CD4-positive, alpha-beta T cell treated with Interleukin-4 for 1 hour (primary cell): Measurements from ENCODE around the gene ITGB1.

Source experiments
- DNase-seq, 2 donors: peaks; one replicate each; pipeline ENCODE4 v3.0.0-alpha.2; 2020 to 2022

Gene ITGB1

DNA sequence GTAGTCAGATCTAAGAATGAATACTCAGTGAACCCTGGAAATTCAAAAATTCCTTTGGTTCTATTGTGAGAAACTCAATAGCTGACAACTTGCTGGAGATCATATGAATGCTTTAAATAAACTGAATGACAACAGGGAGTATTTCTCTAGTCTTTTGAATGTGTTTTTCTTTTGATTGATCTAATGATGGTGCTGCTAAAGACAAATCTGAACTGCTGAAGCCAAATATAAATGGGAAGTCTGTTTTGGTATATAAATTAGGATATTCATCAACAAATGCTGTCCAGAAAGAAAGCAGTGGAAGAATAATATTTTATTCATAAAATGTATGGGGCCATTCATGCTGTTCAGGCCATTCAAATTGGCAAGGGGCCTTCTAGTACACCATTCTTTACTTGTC is 79.4 kb downstream of the ITGB1 start:
- no peak for DNase-seq

- no peak for DNase-seq
These were observed 80.1 kb downstream of the ITGB1 start for GRCh38 chr10:32877915-32878314.

DNA sequence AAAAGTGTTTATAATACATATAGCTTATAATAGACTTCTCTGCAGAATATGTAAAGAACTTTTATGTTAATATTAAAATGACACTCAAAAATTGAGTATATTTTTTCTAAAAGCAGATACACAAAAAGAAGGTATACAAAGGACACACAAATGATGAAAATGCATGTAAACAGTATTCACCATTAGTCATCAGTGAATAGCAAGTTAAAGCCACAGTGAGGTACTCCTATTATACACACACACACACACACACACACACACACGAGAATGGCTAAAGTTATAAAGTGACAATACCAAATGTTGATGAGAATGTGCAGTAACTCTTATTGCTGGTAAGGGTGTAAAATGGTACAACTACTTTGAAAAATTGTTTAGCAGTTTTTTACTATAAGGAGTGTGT is 92.9 kb downstream of the ITGB1 start:
- no peak for DNase-seq

- no peak for DNase-seq
These were observed 103.6 kb downstream of the ITGB1 start for GRCh38 chr10:32854435-32854834.

- DNase-seq, result no peak
These were observed 106.7 kb downstream of the ITGB1 start for GRCh38 chr10:32851301-32851700.
